Measurements from ENCODE around the gene CD300A. TPM values are rescaled to one million over a fixed set of nuclear protein-coding genes. Genes with fewer than 3 reads are reported as not detected.

CD300A gene
- total RNA-seq, 2 donors from 2014 or later, result not detected

- DNase-seq, result peak; percentile 97
- Mint-ChIP-seq H3K36me3 (ENCODE audit: low read depth) (no peaks in the 10 kb centered on the region), H3K9me3 (peaks cover 11% of the 10 kb centered on the region), H3K4me3 (no peak overlapping the region), H3K27ac (no peak overlapping the region), H3K27me3 (ENCODE audit: insufficient read depth) (peaks cover 12% of the 10 kb centered on the region), H3K4me1 (no peaks in the 10 kb centered on the region)
- Histone ChIP-seq H3K4me3 (ENCODE audit: low read length) (no peak overlapping the region), H3K9ac (ENCODE audit: extremely low read depth, low read length, poor library complexity, severe bottlenecking) (no peak overlapping the region), H3K27ac (ENCODE audit: low read depth, low read length) (no peak overlapping the region), H3K27me3 (ENCODE audit: control insufficient read depth, insufficient read depth, low read length, poor library complexity, severe bottlenecking) (no peaks in the 10 kb centered on the region), H3K9me3 (ENCODE audit: control insufficient read depth, low read length) (no peaks in the 10 kb centered on the region), H3K36me3 (ENCODE audit: control insufficient read depth, insufficient read depth, low read length) (no peaks in the 10 kb centered on the region), H3K4me1 (ENCODE audit: control insufficient read depth, insufficient read depth, low read length) (no peaks in the 10 kb centered on the region)
- 47 to 59% methylated on average over 9 to 11 of the region's 11 CpGs for WGBS, 2 experiments (ENCODE audit: insufficient coverage in 1 of 2, insufficient read length in 1 of 2)
- TF ChIP-seq CTCF (conservative IDR thresholded peaks at IDR 0.05), result peak; percentile 95
Measured at GRCh38 chr17:74493331-74493833, 26.9 kb downstream of the CD300A start.

- no peaks in the 10 kb centered on the region for H3K36me3 ChIP-seq (ENCODE audit: control insufficient read depth, insufficient read depth, low read length)
- no peak overlapping the region for H3K27ac Mint-ChIP-seq
- H3K4me1 Mint-ChIP-seq, result no peaks in the 10 kb centered on the region
- DNase-seq, result no peak
- H3K9me3 Mint-ChIP-seq, result no peaks in the 10 kb centered on the region
- H3K4me3 ChIP-seq (ENCODE audit: low read length), result no peak overlapping the region
- no peaks in the 10 kb centered on the region for H3K27me3 ChIP-seq (ENCODE audit: control insufficient read depth, insufficient read depth, low read length, poor library complexity, severe bottlenecking)
- H3K4me1 ChIP-seq (ENCODE audit: control insufficient read depth, insufficient read depth, low read length), result no peaks in the 10 kb centered on the region
- H3K36me3 Mint-ChIP-seq (ENCODE audit: low read depth), result no peaks in the 10 kb centered on the region
- no peak overlapping the region for H3K9ac ChIP-seq (ENCODE audit: extremely low read depth, low read length, poor library complexity, severe bottlenecking)
- no peak overlapping the region for H3K4me3 Mint-ChIP-seq
- 76 to 82% methylated on average over 2 to 5 of the region's 5 CpGs for WGBS, 2 experiments (ENCODE audit: insufficient coverage in 1 of 2, insufficient read length in 1 of 2)
- no peaks in the 10 kb centered on the region for H3K9me3 ChIP-seq (ENCODE audit: control insufficient read depth, low read length)
- H3K27ac ChIP-seq (ENCODE audit: low read depth, low read length), result no peak overlapping the region
- TF ChIP-seq CTCF (conservative IDR thresholded peaks at IDR 0.05), result no peak
- H3K27me3 Mint-ChIP-seq (ENCODE audit: insufficient read depth), result peaks cover 6% of the 10 kb centered on the region
Measured at GRCh38 chr17:74497471-74497870, 31.0 kb downstream of the CD300A start.

GRCh38 chr17:74499992-74500391 lies 33.6 kb downstream of the CD300A start:
- Mint-ChIP-seq H3K36me3 (ENCODE audit: low read depth) (no peaks in the 10 kb centered on the region), H3K27me3 (ENCODE audit: insufficient read depth) (peaks cover 6% of the 10 kb centered on the region), H3K9me3 (no peaks in the 10 kb centered on the region), H3K27ac (no peak overlapping the region), H3K4me1 (no peaks in the 10 kb centered on the region), H3K4me3 (no peak overlapping the region)
- Histone ChIP-seq H3K4me1 (ENCODE audit: control insufficient read depth, insufficient read depth, low read length) (no peaks in the 10 kb centered on the region), H3K36me3 (ENCODE audit: control insufficient read depth, insufficient read depth, low read length) (no peaks in the 10 kb centered on the region), H3K4me3 (ENCODE audit: low read length) (no peak overlapping the region), H3K9ac (ENCODE audit: extremely low read depth, low read length, poor library complexity, severe bottlenecking) (no peak overlapping the region), H3K27ac (ENCODE audit: low read depth, low read length) (no peak overlapping the region), H3K27me3 (ENCODE audit: control insufficient read depth, insufficient read depth, low read length, poor library complexity, severe bottlenecking) (no peaks in the 10 kb centered on the region), H3K9me3 (ENCODE audit: control insufficient read depth, low read length) (no peaks in the 10 kb centered on the region)
- 90 to 91% methylated on average over 3 of the region's 3 CpGs for WGBS, 2 experiments (ENCODE audit: insufficient coverage in 1 of 2, insufficient read length in 1 of 2)
- no peak for TF ChIP-seq CTCF (conservative IDR thresholded peaks at IDR 0.05)
- DNase-seq, result no peak

All from endodermal cell (in vitro differentiated cells).